ENCODE data around the gene ZXDC. TPM values are rescaled to one million over a fixed set of nuclear protein-coding genes. Genes with fewer than 3 reads are reported as not detected.

ZXDC gene
- total RNA-seq, 1 experiment from 2014 or later, result 28.3 TPM

DNA sequence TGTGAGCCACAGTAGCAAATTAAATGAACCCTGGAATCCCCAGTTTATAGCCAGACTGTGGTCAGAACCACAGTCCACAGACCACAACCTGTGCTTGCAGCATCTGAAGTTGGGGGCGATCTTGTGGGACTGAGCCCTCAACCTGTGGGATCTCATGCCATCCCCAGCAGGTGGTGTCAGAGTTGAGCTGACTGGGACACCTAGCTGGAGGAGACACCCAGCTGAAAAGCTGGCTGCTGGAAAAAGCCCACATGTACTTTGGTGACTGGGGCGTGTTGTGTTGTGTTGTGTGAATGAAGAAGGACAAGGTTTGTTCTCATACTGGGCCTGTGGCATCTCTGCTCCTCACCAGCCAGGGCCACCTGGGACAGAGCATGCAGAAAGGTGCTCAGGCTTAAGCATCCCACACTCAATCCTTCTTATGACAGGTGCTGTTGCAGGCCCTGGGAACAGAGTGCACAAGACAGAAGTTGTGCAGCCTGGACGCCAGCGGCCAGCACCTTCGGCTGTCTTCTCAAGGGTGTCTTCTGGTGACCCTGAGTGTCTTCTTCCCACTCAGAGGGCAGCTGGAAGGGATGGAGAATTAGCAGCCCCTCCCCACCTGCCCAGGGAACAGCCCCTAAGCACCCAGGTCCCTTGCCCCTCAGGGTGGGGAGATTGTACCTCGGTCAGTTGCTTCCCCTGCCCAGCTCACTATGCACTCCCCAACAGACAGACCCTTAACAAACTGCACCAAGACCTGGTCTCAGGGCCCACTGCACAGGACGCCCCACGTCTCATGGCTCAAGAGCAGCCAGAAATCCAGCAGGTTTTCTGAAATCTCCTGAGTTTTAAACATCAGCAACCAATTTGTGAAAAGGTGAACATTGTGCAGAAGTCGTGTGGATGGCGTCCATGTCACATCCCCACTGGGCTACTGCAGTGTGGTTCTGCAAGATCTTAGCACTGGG is 44.1 kb upstream of the ZXDC start:
- no peak overlapping the region for H2AK5ac ChIP-seq (ENCODE audit: insufficient read length, low read length)
- no peak overlapping the region for H4K8ac ChIP-seq (replicated peaks; ENCODE audit: insufficient read length, low read depth, low read length)
- H3K27ac Mint-ChIP-seq, result peak overlapping the region in 1 of 3 experiments; percentile 48; a peak in 1 of 7 replicates
- H3K36me3 Mint-ChIP-seq (ENCODE audit: insufficient read depth in 1 of 3, low read depth in 3 of 3), result no peaks in the 10 kb centered on the region
- no peaks in the 10 kb centered on the region for H3K9me3 ChIP-seq (ENCODE audit: control insufficient read depth, low read depth, low read length)
- H4K91ac ChIP-seq (ENCODE audit: insufficient read length, low read depth, low read length), result no peak overlapping the region
- H3K56ac ChIP-seq (ENCODE audit: insufficient read length, low read depth, low read length), result no peak overlapping the region
- H3K9ac ChIP-seq (ENCODE audit: extremely low read depth, insufficient read length, low read length), result no peak overlapping the region
- no peak overlapping the region for H3K4me3 Mint-ChIP-seq
- H3K4me1 Mint-ChIP-seq, result peaks cover 4 to 13% of the 10 kb centered on the region in 2 experiments; a peak in 2 of 4 replicates
- no peak overlapping the region for H2BK5ac ChIP-seq (ENCODE audit: insufficient read length, low read length)
- H3K4me1 ChIP-seq (ENCODE audit: insufficient read depth, low read length), result no peaks in the 10 kb centered on the region
- TF ChIP-seq, protein P1, sequence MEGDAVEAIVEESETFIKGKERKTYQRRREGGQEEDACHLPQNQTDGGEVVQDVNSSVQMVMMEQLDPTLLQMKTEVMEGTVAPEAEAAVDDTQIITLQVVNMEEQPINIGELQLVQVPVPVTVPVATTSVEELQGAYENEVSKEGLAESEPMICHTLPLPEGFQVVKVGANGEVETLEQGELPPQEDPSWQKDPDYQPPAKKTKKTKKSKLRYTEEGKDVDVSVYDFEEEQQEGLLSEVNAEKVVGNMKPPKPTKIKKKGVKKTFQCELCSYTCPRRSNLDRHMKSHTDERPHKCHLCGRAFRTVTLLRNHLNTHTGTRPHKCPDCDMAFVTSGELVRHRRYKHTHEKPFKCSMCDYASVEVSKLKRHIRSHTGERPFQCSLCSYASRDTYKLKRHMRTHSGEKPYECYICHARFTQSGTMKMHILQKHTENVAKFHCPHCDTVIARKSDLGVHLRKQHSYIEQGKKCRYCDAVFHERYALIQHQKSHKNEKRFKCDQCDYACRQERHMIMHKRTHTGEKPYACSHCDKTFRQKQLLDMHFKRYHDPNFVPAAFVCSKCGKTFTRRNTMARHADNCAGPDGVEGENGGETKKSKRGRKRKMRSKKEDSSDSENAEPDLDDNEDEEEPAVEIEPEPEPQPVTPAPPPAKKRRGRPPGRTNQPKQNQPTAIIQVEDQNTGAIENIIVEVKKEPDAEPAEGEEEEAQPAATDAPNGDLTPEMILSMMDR (conservative IDR thresholded peaks at IDR 0.05), result no peak
- no CpG with 5 or more reads among the region's 10 CpGs for WGBS (ENCODE audit: extremely low coverage, insufficient read length, low lambda C conversion rate)
- no peak overlapping the region for H3K14ac ChIP-seq (ENCODE audit: insufficient read depth, low read length)
- no peak overlapping the region for H4K5ac ChIP-seq (ENCODE audit: insufficient read length, low read depth, low read length)
- no peak overlapping the region for H3K18ac ChIP-seq (ENCODE audit: insufficient read length, low read depth, low read length)
- no peaks in the 10 kb centered on the region for H4K20me1 ChIP-seq (ENCODE audit: control insufficient read depth, insufficient read depth, insufficient read length)
- no peak overlapping the region for H3K23ac ChIP-seq (ENCODE audit: insufficient read length, low read depth, low read length)
- H2BK15ac ChIP-seq (ENCODE audit: low read depth, low read length), result no peak overlapping the region
- H3K4ac ChIP-seq (ENCODE audit: low read depth, low read length), result no peak overlapping the region
- H3K79me1 ChIP-seq (ENCODE audit: insufficient read depth, low read depth, low read length, poor library complexity, severe bottlenecking), result no peaks in the 10 kb centered on the region
- H2AFZ ChIP-seq (ENCODE audit: low read length), result no peak overlapping the region
- no peak overlapping the region for H2BK12ac ChIP-seq (ENCODE audit: insufficient read length, low read depth, low read length)
- no peak overlapping the region for H2BK20ac ChIP-seq (ENCODE audit: low read depth, low read length, poor library complexity, severe bottlenecking)
- H3K9me3 Mint-ChIP-seq, result no peaks in the 10 kb centered on the region; a peak in 1 of 5 replicates
- no peaks in the 10 kb centered on the region; the same call in 1 of the 2 replicates for H3K27me3 ChIP-seq (ENCODE audit: insufficient read depth, low read length)
- peaks cover 25% of the 10 kb centered on the region for H3K27me3 Mint-ChIP-seq (ENCODE audit: low read depth)
- DNase-seq, result no peak
- H3K27ac ChIP-seq (ENCODE audit: insufficient read length, low read depth, low read length), result no peak overlapping the region
- H3K4me2 ChIP-seq (ENCODE audit: insufficient read depth, insufficient read length, low read length), result no peak overlapping the region
- H3K79me2 ChIP-seq (ENCODE audit: insufficient read depth, low read length), result no peaks in the 10 kb centered on the region
- no peak overlapping the region for H3T11ph ChIP-seq (ENCODE audit: low read length)
- no peaks in the 10 kb centered on the region for H3K23me2 ChIP-seq (ENCODE audit: insufficient read length, low read depth, low read length, poor library complexity, severe bottlenecking)
- H2BK120ac ChIP-seq (ENCODE audit: low read depth, low read length, poor library complexity, severe bottlenecking), result no peak overlapping the region
